ENCODE results near the gene SLC2A4RG. TPM values are rescaled to one million over a fixed set of nuclear protein-coding genes. Genes with fewer than 3 reads are reported as not detected.

Gene SLC2A4RG
- total and polyA plus RNA-seq, 2 of the 13 experiments (the other 11 are each of a cell fraction or from before 2014, with no cell fraction given): 91.4 to 95.9 TPM

- TF ChIP-seq RERE (CRISPR knock-in tag; IDR thresholded peaks at IDR 0.05; ENCODE audit: low read depth) (no peak), ZNF570 (CRISPR knock-in tag; IDR thresholded peaks at IDR 0.05; ENCODE audit: borderline replicate concordance) (no peak), FIP1L1 (IDR thresholded peaks at IDR 0.05; ENCODE audit: borderline replicate concordance, insufficient read depth, low read depth, low read length) (no peak), SOX13 (IDR thresholded peaks at IDR 0.05) (no peak), SOX13 (CRISPR knock-in tag; conservative IDR thresholded peaks at IDR 0.05 in 1 of 2, IDR thresholded peaks at IDR 0.05 in 1 of 2) (peak in 1 of 2 experiments; percentile 37; a peak in 1 of 4 replicates), ZNF672 (CRISPR knock-in tag; IDR thresholded peaks at IDR 0.05) (no peak), MIXL1 (CRISPR knock-in tag; IDR thresholded peaks at IDR 0.05) (no peak; the same call in none of the 2 replicates), EEA1 (CRISPR knock-in tag; IDR thresholded peaks at IDR 0.05; ENCODE audit: borderline replicate concordance) (no peak), ZSCAN25 (CRISPR knock-in tag; IDR thresholded peaks at IDR 0.05) (no peak; the same call in none of the 2 replicates), PPARG (CRISPR knock-in tag; conservative IDR thresholded peaks at IDR 0.05) (peak; percentile 37; the same call in 1 of the 2 replicates), TCF7 (IDR thresholded peaks at IDR 0.05; ENCODE audit: low read depth) (no peak; the same call in 1 of the 2 replicates), SNAPC4 (CRISPR knock-in tag; IDR thresholded peaks at IDR 0.05) (no peak), ZBTB21 (CRISPR knock-in tag; IDR thresholded peaks at IDR 0.05) (no peak), KMT2A (CRISPR knock-in tag; IDR thresholded peaks at IDR 0.05) (no peak), ZNF44 (CRISPR knock-in tag; IDR thresholded peaks at IDR 0.05) (no peak), GPN1 (CRISPR knock-in tag; IDR thresholded peaks at IDR 0.05; ENCODE audit: borderline replicate concordance) (no peak)
- TF ChIP-seq, protein P1, sequence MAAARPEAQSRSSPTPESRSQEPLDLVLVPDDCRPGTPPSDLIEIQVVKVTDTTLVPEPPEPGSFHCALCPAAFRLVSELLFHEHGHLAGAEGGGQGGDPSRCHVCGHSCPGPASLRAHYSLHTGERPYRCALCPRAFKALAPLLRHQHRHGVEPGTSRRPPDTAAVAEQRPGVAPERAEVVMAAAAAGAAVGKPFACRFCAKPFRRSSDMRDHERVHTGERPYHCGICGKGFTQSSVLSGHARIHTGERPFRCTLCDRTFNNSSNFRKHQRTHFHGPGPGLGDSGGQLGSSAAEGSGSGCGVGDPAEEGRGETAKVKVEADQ (CRISPR knock-in tag; IDR thresholded peaks at IDR 0.05; ENCODE audit: borderline replicate concordance): peak; percentile 5; the same call in 1 of the 2 replicates
Measured at GRCh38 chr20:63706852-63707557, 32.6 kb upstream of the SLC2A4RG start (continued).

All from HepG2 (cell line).